Measurements from ENCODE around the gene TLL1. TPM values are rescaled to one million over a fixed set of nuclear protein-coding genes. Genes with fewer than 3 reads are reported as not detected.
A peak's percentile ranks its signal among the peaks of the same experiment; 100 is the strongest.

Gene TLL1
- total RNA-seq, 1 donor from 2014 or later = 16.2 TPM

DNA sequence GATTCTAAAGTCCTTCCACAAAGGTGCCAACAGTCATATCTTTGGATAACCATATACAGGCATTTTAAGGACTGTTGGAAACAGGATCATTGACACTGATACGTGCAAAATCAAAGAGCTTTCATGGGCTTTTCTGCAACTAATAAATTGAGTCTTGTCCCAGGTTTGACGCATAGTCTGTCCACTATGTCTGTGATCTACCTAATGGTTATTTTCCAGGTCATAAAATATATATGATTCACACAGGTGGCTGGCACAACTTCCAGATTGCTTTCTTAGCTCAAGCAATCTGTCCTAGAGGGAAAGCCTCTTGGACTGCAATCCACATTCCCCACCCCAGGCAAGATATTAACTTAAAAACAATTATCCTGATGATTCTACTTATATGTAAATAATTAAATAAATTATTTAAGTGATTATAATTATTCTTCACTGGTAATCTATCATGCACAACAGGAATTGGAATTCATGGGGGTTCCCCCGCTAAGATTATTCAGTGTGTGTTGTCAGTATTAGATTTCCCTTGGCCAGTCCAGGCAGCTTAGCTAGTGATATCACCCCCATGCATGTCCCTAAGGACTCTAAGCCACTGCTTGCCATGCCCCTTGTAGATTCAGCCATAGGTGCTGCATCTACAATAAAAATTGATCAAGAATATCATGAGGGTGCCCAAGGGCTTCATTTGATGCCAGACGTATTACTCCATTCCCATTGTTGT, 97.8 kb downstream of the TLL1 start:
- DNase-seq (ENCODE audit: low read depth in 2 of 2) = no peak

GRCh38 chr4:165971446-165971845, 98.4 kb downstream of the TLL1 start:
- DNase-seq (ENCODE audit: low read depth in 2 of 2) = no peak

DNA sequence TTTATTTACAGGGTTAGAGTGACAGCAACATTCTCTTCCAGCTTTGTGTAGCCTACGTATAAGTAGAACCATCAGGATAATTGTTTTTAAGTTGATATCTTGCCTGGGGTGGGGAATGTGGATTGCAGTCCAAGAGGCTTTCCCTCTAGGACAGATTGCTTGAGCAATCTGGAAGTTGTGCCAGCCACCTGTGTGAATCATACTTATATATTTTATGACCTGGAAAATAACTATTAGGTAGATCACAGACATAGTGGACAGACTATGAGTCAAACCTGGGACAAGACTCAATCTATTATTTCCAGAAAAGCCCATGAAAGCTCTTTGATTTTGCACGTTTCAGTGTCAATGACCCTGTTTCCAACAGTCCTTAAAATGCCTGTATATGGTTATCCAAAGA, 98.9 kb downstream of the TLL1 start:
- no peak for DNase-seq (ENCODE audit: low read depth in 2 of 2)

DNA sequence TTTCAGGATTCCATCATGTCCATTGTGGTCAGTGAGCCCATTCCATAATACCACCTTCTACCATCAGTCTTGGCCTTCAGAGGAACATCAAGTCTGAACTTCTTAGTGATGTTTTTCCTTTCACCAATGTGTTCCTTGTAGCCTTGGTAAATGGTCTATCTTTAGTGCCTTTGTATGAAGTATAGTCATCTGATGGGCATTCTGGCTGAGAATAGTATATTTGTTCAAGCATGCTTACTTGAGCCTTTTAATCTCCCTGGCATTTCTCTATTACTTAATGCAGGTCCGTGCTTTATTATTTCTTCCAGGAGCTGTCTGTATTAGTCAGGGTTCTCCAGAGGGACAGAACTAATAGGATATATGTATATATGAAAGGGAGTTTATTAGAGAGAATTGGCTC, 99.7 kb downstream of the TLL1 start:
- DNase-seq (ENCODE audit: low read depth in 2 of 2) = no peak

DNA sequence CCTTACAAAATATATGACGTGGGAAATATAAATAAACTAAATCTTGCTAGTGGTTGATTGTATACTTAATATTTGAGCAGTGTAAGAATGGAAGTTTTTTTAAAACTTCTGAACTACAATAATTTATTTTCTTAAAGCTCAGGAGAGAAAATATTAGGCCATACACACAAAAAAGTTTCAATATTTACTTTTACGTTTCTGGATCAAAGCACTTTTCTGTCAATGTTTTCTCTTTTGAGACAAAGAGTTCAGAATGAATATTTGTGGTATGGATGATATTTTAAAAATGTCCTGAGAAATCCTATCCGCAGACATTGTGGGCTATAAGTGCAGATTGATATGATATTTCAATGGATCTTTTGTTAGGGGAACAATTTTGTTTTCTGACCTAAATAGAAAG, 109.9 kb downstream of the TLL1 start:
- DNase-seq (ENCODE audit: low read depth in 2 of 2) = no peak

GRCh38 chr4:165986956-165987698, 114.1 kb downstream of the TLL1 start:
- no peak for DNase-seq (ENCODE audit: low read depth in 2 of 2)

- DNase-seq (ENCODE audit: low read depth in 2 of 2) = no peak
Observed at GRCh38 chr4:165991325-165992180, 118.5 kb downstream of the TLL1 start.

- no peak for DNase-seq (ENCODE audit: low read depth in 2 of 2)
Observed at GRCh38 chr4:165992283-165992682, 119.2 kb downstream of the TLL1 start.

GRCh38 chr4:165994701-165995100, 121.7 kb downstream of the TLL1 start:
- DNase-seq (ENCODE audit: low read depth in 2 of 2) = no peak

DNA sequence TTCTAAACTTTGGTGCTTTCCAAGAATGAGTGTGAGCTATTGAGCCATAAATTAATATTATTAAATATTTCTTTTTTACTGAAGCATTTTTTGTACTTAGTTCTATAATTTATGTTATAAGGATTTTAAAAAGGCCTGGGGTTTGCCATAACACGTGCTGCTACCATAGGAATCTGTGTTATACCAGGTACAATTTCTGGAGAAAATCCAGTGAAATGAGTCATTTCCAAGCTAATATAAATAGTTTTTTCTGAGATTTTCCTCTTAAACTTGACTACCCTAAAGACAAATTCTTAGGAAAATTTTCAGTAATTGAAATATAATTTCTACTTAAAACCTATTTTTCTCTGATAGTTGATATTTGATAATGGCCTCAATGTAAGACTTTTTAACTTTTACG, 130.8 kb downstream of the TLL1 start:
- peak in 1 of 2 donors; percentile 2 for DNase-seq (ENCODE audit: low read depth in 2 of 2)

- no peak for DNase-seq (ENCODE audit: low read depth in 2 of 2)
Observed at GRCh38 chr4:166006217-166006616, 133.2 kb downstream of the TLL1 start.

GRCh38 chr4:166008510-166008909, 135.5 kb downstream of the TLL1 start:
- DNase-seq (ENCODE audit: low read depth in 2 of 2) = no peak

DNA sequence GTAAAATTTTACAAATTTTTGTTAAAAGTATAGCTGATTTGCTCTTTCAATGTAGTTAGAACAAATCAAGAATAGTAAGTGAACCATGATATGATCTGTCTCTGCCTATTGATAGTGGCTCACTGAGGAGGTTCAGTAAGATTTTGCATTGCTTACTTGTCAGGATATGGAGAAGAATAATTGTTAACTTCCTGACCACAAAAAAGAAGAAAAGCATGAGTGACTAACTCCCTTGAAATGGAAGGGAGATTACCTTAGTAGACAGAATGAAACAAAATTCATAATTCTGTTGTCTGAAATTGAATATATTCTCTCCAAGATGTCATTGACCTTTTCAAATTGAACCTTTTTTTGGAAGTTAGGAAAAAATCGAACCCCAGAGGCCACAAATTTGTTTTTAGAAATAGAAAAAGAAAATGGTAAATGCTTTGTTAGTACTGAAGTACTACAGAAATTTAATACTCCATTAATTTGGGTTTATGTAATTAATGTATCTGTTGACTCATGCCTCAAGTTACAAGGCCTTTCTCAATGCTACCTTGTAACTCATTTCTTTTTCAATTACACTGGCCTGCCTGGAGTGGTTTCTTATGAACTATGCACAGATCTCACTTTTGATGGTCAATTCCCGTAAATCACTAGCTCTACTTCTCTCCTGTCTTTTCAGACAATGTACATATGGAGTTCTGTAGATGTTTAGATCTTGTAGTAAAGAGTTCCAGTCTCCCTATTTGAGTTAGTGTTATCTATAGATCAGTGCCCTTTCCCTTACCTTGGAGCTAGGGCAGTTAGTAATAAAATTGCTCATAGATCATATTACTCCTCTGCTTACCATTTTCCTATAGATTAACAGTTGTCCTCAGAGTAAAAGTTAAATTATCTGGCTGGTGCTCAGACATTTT, 139.3 kb downstream of the TLL1 start:
- no peak for DNase-seq (ENCODE audit: low read depth in 2 of 2)

DNA sequence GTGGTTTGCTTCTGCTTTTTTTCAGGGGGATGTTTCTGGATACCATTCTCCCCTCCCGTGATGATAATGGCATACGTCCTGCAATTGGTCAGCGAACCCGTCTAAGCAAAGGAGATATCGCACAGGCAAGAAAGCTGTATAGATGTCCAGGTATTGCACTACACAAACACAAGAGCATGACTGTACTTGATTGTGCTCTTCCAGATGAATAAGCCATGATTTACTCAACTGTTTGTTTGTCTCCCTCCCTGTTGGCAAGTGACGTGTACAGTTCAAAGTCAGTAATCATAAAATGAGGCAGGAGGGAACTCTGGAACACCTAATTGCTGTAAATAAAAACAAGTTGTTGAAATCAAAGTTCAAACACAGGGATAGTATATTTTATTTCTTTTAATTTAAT, 141.4 kb downstream of the TLL1 start:
- no peak for DNase-seq (ENCODE audit: low read depth in 2 of 2)

GRCh38 chr4:166017804-166018203, 144.8 kb downstream of the TLL1 start:
- no peak for DNase-seq (ENCODE audit: low read depth in 2 of 2)

- DNase-seq (ENCODE audit: low read depth in 2 of 2) = no peak
Observed at GRCh38 chr4:166019441-166020220, 146.6 kb downstream of the TLL1 start.

GRCh38 chr4:166021617-166022016, 148.6 kb downstream of the TLL1 start:
- no peak for DNase-seq (ENCODE audit: low read depth in 2 of 2)

DNA sequence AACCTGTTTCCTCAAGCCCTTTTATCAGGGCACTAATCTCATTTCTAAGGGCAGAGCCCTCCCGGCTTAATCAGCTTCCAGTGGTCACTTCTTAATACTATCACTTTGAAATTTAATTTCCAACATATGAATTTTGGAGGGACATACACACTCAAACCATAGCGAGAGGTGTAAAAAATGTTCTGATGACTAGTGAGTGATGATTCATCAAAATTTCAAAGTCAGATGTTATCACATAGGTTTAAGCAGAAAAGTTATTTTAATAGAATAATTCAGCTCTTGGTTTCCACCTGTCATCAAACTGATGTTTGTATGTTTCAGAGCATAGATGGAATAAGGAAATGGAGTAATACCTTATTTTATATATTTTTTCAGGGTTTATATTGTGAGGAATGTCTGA, 161.9 kb downstream of the TLL1 start:
- DNase-seq (ENCODE audit: low read depth in 2 of 2) = no peak

DNA sequence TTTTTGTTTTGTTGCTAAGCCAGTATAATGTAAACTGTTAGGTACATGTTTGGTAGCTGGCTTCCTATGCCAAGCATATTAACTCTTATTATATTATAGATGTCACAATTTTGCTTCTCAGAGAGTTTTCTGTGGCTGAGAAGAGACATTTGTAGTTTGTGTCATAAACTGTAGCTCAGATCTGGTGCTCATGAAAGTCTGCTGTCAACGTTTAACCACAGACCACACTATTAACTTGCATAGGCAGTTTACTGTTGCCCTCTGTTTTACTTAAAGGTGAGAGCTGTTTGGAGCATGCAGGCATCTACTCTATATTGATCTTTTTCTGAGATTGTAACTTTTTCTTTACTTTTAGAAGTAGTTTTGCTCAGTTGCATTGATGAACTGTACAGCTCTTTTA, 166.8 kb downstream of the TLL1 start:
- DNase-seq (ENCODE audit: low read depth in 2 of 2) = no peak

- DNase-seq (ENCODE audit: low read depth in 2 of 2) = peak in 1 of 2 donors; percentile 1
Observed at GRCh38 chr4:166042510-166043055, 169.5 kb downstream of the TLL1 start.

Measured in dermis microvascular lymphatic vessel endothelial cell (primary cell).